ENCODE measurements around the gene SMCP.

DNA sequence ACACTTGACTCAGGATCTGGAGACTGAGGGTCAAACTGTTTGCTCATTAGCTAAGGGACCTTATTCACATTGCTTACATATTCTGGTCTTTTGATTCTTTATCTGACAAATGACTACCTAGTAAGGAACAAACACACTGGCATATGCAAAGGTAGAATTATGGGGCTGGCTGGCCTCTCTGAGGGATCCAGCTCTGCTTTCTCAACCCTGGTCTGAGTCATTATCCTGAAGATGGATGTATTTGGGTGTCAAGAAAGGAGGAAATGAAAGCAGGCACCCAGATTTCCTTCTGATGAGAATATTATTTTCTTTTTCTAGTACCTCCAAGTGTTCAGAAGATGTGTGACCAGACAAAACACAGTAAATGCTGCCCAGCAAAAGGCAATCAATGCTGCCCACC lies 6.0 kb downstream of the SMCP start:
- TF ChIP-seq, protein P1, sequence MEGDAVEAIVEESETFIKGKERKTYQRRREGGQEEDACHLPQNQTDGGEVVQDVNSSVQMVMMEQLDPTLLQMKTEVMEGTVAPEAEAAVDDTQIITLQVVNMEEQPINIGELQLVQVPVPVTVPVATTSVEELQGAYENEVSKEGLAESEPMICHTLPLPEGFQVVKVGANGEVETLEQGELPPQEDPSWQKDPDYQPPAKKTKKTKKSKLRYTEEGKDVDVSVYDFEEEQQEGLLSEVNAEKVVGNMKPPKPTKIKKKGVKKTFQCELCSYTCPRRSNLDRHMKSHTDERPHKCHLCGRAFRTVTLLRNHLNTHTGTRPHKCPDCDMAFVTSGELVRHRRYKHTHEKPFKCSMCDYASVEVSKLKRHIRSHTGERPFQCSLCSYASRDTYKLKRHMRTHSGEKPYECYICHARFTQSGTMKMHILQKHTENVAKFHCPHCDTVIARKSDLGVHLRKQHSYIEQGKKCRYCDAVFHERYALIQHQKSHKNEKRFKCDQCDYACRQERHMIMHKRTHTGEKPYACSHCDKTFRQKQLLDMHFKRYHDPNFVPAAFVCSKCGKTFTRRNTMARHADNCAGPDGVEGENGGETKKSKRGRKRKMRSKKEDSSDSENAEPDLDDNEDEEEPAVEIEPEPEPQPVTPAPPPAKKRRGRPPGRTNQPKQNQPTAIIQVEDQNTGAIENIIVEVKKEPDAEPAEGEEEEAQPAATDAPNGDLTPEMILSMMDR (IDR thresholded peaks at IDR 0.05), result no peak
- TF ChIP-seq POLR2A (IDR thresholded peaks at IDR 0.05), result no peak
- no peak for TF ChIP-seq EP300 (IDR thresholded peaks at IDR 0.05)
